Adrenal gland (tissue), 5 donors: Measurements from ENCODE around the gene SLC22A7.

ENCODE experiments used
- POLR2A ChIP-seq, 2 donors: fragments of 450-650 bp; IDR thresholded peaks; one replicate each; pipeline ENCODE4 v1.6.1; 2017; ENCODE audit warnings: antibody characterized with exemption in 2 of 2, mild to moderate bottlenecking in 2 of 2, moderate library complexity in 1 of 2
- TF ChIP-seq, protein P1 (sequence below), 6 experiments: fragments of 450-650 bp in 4 of 6; fragments of 200-600 bp in 2 of 6; sonication (generic) in 1 of 6; IDR thresholded peaks; 1 replicate in 5 of 6; 2 replicates in 1 of 6; pipeline versions ENCODE4 v1.5.1 to v1.8.0; 2016 to 2021; ENCODE audit warnings: antibody characterized with exemption in 6 of 6, mild to moderate bottlenecking in 2 of 6, moderate library complexity in 1 of 6
- donor health status: DM: no; HTN: no; CAD: no.

GRCh38 chr6:43253401-43253800 is 44.7 kb upstream of the SLC22A7 start:
- TF ChIP-seq, protein P1, sequence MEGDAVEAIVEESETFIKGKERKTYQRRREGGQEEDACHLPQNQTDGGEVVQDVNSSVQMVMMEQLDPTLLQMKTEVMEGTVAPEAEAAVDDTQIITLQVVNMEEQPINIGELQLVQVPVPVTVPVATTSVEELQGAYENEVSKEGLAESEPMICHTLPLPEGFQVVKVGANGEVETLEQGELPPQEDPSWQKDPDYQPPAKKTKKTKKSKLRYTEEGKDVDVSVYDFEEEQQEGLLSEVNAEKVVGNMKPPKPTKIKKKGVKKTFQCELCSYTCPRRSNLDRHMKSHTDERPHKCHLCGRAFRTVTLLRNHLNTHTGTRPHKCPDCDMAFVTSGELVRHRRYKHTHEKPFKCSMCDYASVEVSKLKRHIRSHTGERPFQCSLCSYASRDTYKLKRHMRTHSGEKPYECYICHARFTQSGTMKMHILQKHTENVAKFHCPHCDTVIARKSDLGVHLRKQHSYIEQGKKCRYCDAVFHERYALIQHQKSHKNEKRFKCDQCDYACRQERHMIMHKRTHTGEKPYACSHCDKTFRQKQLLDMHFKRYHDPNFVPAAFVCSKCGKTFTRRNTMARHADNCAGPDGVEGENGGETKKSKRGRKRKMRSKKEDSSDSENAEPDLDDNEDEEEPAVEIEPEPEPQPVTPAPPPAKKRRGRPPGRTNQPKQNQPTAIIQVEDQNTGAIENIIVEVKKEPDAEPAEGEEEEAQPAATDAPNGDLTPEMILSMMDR (IDR thresholded peaks at IDR 0.05), result no peak
- TF ChIP-seq POLR2A (IDR thresholded peaks at IDR 0.05), result no peak
